ENCODE measurements around the gene CLIC1.

DNA sequence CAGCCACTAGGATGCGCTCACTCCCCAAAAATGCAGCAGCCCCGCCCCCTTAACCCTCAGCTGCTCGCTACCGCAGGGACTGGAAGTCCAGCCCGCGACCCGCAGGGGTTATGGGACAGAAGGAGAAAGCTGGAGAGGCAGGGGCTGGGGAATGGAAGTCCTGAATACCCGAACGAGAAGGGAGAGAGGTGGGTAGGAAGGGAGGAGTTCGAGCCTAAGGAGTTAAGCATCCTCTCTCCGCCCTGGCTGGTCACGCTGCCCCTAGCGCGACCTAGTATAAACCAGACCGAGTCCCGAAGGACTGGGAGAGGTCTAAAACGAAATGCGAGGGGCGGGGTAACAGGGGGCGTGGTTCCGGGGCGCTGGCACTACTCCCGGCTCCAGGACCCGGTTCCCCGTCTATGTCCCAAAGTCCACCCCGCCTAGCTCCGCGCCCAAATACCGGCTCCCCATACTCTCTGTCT, 6.8 kb downstream of the CLIC1 start:
- TF ChIP-seq, protein P1, sequence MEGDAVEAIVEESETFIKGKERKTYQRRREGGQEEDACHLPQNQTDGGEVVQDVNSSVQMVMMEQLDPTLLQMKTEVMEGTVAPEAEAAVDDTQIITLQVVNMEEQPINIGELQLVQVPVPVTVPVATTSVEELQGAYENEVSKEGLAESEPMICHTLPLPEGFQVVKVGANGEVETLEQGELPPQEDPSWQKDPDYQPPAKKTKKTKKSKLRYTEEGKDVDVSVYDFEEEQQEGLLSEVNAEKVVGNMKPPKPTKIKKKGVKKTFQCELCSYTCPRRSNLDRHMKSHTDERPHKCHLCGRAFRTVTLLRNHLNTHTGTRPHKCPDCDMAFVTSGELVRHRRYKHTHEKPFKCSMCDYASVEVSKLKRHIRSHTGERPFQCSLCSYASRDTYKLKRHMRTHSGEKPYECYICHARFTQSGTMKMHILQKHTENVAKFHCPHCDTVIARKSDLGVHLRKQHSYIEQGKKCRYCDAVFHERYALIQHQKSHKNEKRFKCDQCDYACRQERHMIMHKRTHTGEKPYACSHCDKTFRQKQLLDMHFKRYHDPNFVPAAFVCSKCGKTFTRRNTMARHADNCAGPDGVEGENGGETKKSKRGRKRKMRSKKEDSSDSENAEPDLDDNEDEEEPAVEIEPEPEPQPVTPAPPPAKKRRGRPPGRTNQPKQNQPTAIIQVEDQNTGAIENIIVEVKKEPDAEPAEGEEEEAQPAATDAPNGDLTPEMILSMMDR (IDR thresholded peaks at IDR 0.05), result peak in 1 of 4 experiments; percentile 25
- TF ChIP-seq POLR2AphosphoS5 (IDR thresholded peaks at IDR 0.05), result peak; percentile 70 to 87 (median 72)
- TF ChIP-seq EP300 (IDR thresholded peaks at IDR 0.05), result no peak

All from sigmoid colon (tissue), 4 donors.